ENCODE results near the gene MUC22.
"Not testable (repeated sequence)": the region's sequence is repeated elsewhere in the genome, so short reads cannot be mapped to it uniquely, and the experiment has no call there.

The MUC22 gene

DNA sequence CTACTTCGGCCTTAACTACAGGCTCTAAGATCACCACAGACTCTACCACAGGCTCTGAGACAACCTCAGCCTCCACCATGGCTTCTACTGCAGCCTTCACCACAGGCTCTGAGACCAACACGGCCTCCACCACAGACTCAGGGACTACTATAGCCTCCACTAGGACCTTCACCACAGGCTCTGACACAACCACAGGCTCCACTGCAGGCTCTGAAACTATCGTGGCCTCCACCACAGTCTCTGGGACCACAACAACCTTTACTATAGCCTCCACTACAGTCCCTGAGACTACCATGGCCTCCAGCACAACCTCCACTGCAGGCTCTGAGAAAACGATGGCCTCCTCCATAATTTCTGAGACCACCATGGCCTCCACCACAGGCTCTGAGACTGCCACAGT, 15.3 kb downstream of the MUC22 start:
- DNase-seq (ENCODE audit: insufficient read length) (no peak), FAIRE-seq (no peak)

GRCh38 chr6:31031095-31031494, 20.8 kb downstream of the MUC22 start:
- no peak for DNase-seq (ENCODE audit: insufficient read length)
- FAIRE-seq, result no peak
- TF ChIP-seq POLR2AphosphoS5 (IDR thresholded peaks at IDR 0.05; ENCODE audit: low read depth, low read length) (no peak), TAF1 (IDR thresholded peaks at IDR 0.05; ENCODE audit: borderline replicate concordance, low read depth, low read length) (no peak), POLR2A (IDR thresholded peaks at IDR 0.05; ENCODE audit: low read depth, low read length) (no peak)

More for the DNA sequence above, 15.3 kb downstream of the MUC22 start:
- TF ChIP-seq POLR2AphosphoS5 (IDR thresholded peaks at IDR 0.05; ENCODE audit: low read depth, low read length), result no peak
- TF ChIP-seq TAF1 (IDR thresholded peaks at IDR 0.05; ENCODE audit: borderline replicate concordance, low read depth, low read length), result no peak
- TF ChIP-seq POLR2A (IDR thresholded peaks at IDR 0.05; ENCODE audit: low read depth, low read length), result no peak

GRCh38 chr6:31033075-31033474, 22.8 kb downstream of the MUC22 start:
- no peak for FAIRE-seq
- TF ChIP-seq TAF1 (IDR thresholded peaks at IDR 0.05; ENCODE audit: borderline replicate concordance, low read depth, low read length) (no peak), POLR2AphosphoS5 (IDR thresholded peaks at IDR 0.05; ENCODE audit: low read depth, low read length) (no peak), POLR2A (IDR thresholded peaks at IDR 0.05; ENCODE audit: low read depth, low read length) (no peak)
- DNase-seq (ENCODE audit: insufficient read length), result no peak

DNA sequence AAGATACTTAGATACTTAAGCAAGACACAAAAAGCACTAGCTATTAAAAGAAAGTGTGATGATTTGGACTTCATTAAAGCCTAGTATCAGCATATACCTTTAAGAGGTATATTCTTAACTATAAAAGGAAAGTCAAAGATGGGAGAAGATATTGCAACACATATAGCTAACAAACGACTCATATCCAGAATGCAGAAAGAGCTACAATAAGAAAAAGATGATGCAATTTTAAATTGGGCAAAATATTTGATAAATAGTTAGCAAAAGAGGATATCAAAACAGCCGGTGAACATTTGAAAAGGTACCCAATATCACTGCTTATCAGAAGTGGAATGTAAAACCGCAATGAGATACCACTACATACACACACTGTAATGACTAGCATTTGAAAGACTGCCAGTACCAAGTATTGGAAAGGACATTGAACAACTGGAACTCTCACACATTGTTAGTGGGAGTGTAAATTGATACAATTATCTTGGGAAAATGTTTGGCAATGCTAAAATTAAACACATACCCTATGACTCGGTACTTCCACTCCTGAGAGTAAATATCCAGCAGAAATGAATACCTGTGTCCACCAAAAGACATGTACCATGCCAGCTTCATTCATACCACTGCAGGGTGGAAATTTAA, 25.7 kb downstream of the MUC22 start:
- FAIRE-seq (no peak), DNase-seq (ENCODE audit: insufficient read length) (no peak)
- TF ChIP-seq POLR2A (IDR thresholded peaks at IDR 0.05; ENCODE audit: low read depth, low read length) (no peak), TAF1 (IDR thresholded peaks at IDR 0.05; ENCODE audit: borderline replicate concordance, low read depth, low read length) (no peak), POLR2AphosphoS5 (IDR thresholded peaks at IDR 0.05; ENCODE audit: low read depth, low read length) (no peak)

DNA sequence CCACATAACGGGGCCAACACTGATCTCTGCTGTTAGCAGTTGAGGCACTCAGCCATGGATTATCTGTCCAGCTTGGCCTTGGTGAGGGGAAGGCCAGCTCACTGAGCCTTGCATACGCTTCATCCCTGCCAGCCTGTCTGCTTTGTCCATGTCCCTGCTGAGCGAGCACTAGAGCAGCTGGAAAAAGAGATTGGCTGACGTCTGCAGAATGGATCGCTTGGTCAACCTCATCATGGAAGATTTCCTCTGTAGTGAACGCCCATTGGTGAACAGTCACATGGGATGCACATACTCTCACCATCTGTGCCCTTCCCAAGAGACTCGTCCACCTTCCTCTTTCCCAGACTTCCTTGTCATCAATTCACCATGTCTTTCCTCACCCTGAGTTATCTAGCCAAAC, 26.9 kb downstream of the MUC22 start:
- no peak for FAIRE-seq
- no peak for DNase-seq (ENCODE audit: insufficient read length)
- TF ChIP-seq TAF1 (IDR thresholded peaks at IDR 0.05; ENCODE audit: borderline replicate concordance, low read depth, low read length) (no peak), POLR2A (IDR thresholded peaks at IDR 0.05; ENCODE audit: low read depth, low read length) (no peak), POLR2AphosphoS5 (IDR thresholded peaks at IDR 0.05; ENCODE audit: low read depth, low read length) (no peak)

- DNase-seq (ENCODE audit: insufficient read length) (no peak), FAIRE-seq (no peak)
- TF ChIP-seq POLR2A (IDR thresholded peaks at IDR 0.05; ENCODE audit: low read depth, low read length) (no peak), POLR2AphosphoS5 (IDR thresholded peaks at IDR 0.05; ENCODE audit: low read depth, low read length) (no peak), TAF1 (IDR thresholded peaks at IDR 0.05; ENCODE audit: borderline replicate concordance, low read depth, low read length) (no peak)
These were observed 27.4 kb downstream of the MUC22 start for GRCh38 chr6:31037682-31038081.

GRCh38 chr6:31038559-31038958, 28.3 kb downstream of the MUC22 start:
- TF ChIP-seq POLR2A (IDR thresholded peaks at IDR 0.05; ENCODE audit: low read depth, low read length) (no peak), POLR2AphosphoS5 (IDR thresholded peaks at IDR 0.05; ENCODE audit: low read depth, low read length) (no peak), TAF1 (IDR thresholded peaks at IDR 0.05; ENCODE audit: borderline replicate concordance, low read depth, low read length) (no peak)
- FAIRE-seq (no peak), DNase-seq (ENCODE audit: insufficient read length) (no peak)

DNA sequence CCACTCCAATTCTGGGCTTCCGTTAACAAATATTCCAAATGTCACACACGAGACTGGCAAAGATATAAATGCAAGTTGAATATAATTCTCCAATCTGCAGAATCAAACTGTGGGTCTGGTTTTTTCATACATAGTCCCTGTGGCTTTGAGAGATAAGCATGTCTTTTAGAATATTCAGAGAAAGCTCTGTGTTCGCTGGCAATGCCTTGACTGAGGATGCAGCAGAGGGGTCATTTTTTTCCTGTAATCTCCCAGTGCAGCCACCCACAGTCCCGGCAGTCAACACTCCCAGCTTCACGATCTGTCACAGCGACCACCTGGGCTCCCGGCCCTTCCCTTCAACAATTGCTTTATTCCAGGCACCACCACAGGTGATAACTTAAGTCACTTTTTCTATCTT, 30.5 kb downstream of the MUC22 start:
- DNase-seq (ENCODE audit: insufficient read length) (no peak), FAIRE-seq (no peak)
- TF ChIP-seq TAF1 (IDR thresholded peaks at IDR 0.05; ENCODE audit: borderline replicate concordance, low read depth, low read length) (no peak), POLR2A (IDR thresholded peaks at IDR 0.05; ENCODE audit: low read depth, low read length) (no peak), POLR2AphosphoS5 (IDR thresholded peaks at IDR 0.05; ENCODE audit: low read depth, low read length) (no peak)

- TF ChIP-seq TAF1 (IDR thresholded peaks at IDR 0.05; ENCODE audit: borderline replicate concordance, low read depth, low read length), result no peak
- no peak for TF ChIP-seq POLR2AphosphoS5 (IDR thresholded peaks at IDR 0.05; ENCODE audit: low read depth, low read length)
- no peak for TF ChIP-seq POLR2A (IDR thresholded peaks at IDR 0.05; ENCODE audit: low read depth, low read length)
- DNase-seq (ENCODE audit: insufficient read length) (no peak), FAIRE-seq (peak; percentile 9)
These were observed 31.2 kb downstream of the MUC22 start for GRCh38 chr6:31041372-31041974.

- no peak for TF ChIP-seq POLR2A (IDR thresholded peaks at IDR 0.05; ENCODE audit: low read depth, low read length)
- no peak for TF ChIP-seq TAF1 (IDR thresholded peaks at IDR 0.05; ENCODE audit: borderline replicate concordance, low read depth, low read length)
- no peak for TF ChIP-seq POLR2AphosphoS5 (IDR thresholded peaks at IDR 0.05; ENCODE audit: low read depth, low read length)
- DNase-seq (ENCODE audit: insufficient read length) (no peak), FAIRE-seq (peak; percentile 64)
These were observed 32.5 kb downstream of the MUC22 start for GRCh38 chr6:31042806-31043205.

GRCh38 chr6:31048099-31048498, 37.8 kb downstream of the MUC22 start:
- no peak for DNase-seq (ENCODE audit: insufficient read length)
- no peak for TF ChIP-seq TAF1 (IDR thresholded peaks at IDR 0.05; ENCODE audit: borderline replicate concordance, low read depth, low read length)
- no peak for TF ChIP-seq POLR2A (IDR thresholded peaks at IDR 0.05; ENCODE audit: low read depth, low read length)
- TF ChIP-seq POLR2AphosphoS5 (IDR thresholded peaks at IDR 0.05; ENCODE audit: low read depth, low read length), result no peak
- no peak for FAIRE-seq

GRCh38 chr6:31049518-31049917, 39.2 kb downstream of the MUC22 start:
- no peak for TF ChIP-seq TAF1 (IDR thresholded peaks at IDR 0.05; ENCODE audit: borderline replicate concordance, low read depth, low read length)
- no peak for TF ChIP-seq POLR2A (IDR thresholded peaks at IDR 0.05; ENCODE audit: low read depth, low read length)
- no peak for TF ChIP-seq POLR2AphosphoS5 (IDR thresholded peaks at IDR 0.05; ENCODE audit: low read depth, low read length)
- FAIRE-seq (no peak), DNase-seq (ENCODE audit: insufficient read length) (no peak)

DNA sequence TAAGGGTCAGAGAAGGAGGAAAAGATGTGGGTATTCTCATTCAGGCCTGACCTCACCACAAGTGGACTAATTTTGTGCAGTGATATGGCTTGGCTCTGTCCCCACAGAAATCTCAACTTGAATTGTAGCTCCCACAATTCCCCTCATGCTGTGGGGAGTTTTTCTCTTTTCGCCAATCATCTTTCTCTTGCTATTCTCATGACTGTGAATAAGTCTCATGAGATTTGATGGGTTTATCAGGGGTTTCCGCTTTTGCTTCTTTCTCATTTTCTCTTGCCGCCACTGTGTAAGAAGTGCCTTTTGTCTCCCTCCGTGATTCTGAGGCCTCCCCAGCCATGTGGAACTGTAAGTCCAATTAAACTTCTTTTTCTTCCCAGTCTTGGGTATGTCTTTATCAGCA, 42.9 kb downstream of the MUC22 start:
- peak; percentile 33 for FAIRE-seq
- not testable (repeated sequence) for DNase-seq (ENCODE audit: insufficient read length)
